GM19438 (cell line): ENCODE data around the gene MSANTD1.

Source experiments
- ATAC-seq: cut with Tn5 transposase; IDR thresholded peaks from one replicate; pipeline ENCODE4 v1.9.1; 2021; ENCODE audit warnings: low read depth; ENCODE audit not compliant: unreplicated experiment

The MSANTD1 gene

GRCh38 chr4:3286335-3287175, 37.6 kb downstream of the MSANTD1 start:
- ATAC-seq, result no peak

- no peak for ATAC-seq
These were observed 38.5 kb downstream of the MSANTD1 start for GRCh38 chr4:3287271-3287971.

- ATAC-seq, result no peak
These were observed 39.1 kb downstream of the MSANTD1 start for GRCh38 chr4:3287972-3288570.

DNA sequence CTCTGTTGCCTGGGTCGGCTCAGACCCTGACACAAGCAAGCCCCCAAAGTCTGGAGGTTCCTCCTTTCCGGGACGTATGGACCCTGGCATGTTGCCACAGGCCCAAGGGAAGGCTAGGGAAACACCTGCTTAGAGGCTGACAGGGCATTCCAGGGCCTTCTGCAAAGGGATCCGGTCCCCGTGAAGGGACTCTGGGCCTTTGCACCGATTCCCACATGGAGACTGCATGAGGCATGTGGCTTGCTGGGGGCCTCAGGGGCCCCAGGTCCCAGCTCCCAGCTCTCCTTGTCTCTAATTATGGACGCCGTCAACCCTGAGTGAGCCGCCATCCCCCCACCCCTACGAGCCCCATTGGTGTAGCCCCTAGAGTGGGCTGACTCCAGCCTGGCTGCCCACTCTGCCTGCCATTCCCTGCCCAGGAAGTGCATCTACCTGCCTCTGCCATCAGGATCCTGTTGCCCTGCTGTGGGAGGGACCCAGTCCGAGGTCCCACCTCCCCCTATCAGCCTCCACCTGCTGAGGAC, 39.7 kb downstream of the MSANTD1 start:
- ATAC-seq, result no peak

GRCh38 chr4:3290476-3290875, 41.5 kb downstream of the MSANTD1 start:
- no peak for ATAC-seq

GRCh38 chr4:3290889-3291321, 41.9 kb downstream of the MSANTD1 start:
- ATAC-seq, result no peak

GRCh38 chr4:3291411-3291968, 42.5 kb downstream of the MSANTD1 start:
- ATAC-seq, result no peak

GRCh38 chr4:3291969-3292570, 43.1 kb downstream of the MSANTD1 start:
- ATAC-seq, result peak; percentile 15

DNA sequence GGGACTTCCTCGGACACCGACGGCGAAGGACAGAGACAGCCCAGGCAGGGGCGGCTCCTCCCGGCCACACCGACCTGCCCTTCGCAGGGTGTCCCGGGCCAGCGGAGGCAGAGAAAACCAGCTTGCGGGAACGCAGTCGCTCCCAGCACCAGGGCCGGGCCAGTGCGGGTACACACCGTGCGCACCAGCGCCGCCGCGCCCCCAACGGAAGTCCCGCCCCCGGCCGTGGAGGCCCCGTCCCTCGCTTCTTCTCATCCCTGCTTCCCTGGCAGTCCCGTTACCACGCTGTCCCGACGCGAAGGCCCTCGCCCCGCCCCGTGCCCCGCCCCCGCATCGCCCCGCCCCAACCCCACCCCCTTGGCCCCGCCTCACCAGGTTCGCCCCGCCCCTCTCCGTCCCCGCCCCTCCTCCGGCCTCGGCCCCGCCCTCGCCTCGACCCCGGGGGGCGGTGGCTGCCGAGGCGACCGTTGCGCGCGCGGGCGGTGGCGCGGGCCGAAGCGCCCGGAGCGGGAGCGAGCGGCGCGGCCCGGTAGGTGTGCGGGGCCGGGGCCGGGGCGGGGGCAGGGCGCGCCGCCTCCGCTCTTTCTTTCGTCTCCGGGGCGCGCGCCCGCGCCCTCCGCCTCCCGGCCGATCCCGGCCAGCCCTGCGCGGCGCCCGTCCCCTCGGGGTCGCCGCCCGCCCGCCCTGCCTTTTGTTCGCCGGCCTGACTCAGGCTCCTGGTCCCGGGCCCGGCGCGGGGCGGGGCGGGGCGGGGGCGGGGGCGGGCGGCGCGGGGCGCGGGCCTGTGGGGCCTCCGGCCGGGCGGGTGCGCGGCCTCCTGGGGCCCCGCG, 43.8 kb downstream of the MSANTD1 start, which contains the start of gene RGS12:
Gene RGS12, plus strand, starts transcription at position 451 of the 830 bp plus-strand sequence. CDS start 23,150 bp downstream, outside the sequence.
- ATAC-seq, result peak; percentile 89

DNA sequence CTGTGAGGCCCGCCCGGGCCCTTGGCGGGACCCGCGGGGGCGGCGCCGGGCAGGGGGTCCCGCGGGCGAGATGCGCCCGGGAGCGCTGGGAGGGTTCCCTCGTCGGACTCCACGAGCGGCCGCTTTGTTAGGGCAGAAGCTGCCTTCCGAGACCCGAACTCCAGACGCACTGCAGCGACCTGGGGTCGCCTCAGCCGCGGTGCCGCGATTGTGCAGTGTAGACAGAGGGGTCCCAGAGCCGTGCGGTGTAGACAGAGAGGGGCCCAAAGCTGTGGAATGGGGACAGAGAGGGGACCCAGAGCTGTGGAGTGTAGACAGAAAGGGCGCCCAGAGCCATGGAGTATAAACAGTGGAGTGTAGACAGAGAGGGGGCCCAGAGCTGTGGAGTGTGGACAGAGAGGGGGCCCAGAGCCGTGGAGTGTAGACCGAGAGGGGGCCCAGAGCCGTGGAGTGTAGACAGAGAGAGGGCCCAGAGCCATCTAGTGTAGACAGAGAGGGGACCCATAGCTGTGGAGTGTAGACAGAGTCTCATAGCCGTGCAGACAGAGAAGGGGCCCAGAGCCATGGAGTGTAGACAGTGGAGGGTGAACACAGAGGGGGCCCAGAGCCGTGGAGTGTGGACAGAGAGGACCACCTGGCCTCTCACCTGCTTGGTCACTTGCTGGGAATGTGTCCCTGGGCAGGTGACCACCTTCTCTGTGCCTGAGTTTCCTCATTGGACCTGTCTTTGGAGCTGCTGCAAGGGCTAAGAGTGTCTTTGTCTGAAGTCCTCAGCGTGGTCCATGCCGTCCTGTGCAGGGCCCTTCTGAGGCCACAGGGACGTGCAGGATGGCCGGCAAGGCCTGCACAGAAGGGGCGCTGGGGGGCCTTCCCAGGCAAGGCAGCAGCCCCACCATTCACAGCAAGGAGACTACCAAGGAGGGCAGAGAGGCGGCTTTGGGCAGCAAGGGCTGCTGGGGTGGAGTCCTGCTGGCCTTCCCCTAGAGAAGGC, 44.7 kb downstream of the MSANTD1 start:
- no peak for ATAC-seq

GRCh38 chr4:3294401-3295241, 45.7 kb downstream of the MSANTD1 start:
- ATAC-seq, result no peak

- ATAC-seq, result no peak
These were observed 47.1 kb downstream of the MSANTD1 start for GRCh38 chr4:3295837-3296624.

DNA sequence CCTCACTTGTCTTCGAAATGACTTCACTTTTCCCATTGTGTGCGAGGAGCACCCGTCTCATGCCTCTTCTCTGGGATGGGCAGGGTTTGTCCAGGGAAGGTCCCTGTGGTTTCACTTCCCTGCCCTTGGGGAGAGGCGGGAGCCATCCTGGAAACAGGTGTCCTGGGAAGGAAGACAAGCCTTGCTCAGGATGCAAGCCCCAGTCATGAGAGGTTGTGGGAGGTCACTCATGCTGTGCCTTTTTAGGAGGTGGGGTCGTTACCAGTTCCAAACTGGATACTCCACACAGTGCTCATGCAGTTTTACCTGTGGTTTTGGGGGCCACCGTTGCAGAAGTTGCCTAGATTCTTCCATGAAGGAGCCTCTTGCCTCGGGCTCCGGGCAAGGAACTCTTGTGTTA, 47.7 kb downstream of the MSANTD1 start:
- ATAC-seq, result no peak

DNA sequence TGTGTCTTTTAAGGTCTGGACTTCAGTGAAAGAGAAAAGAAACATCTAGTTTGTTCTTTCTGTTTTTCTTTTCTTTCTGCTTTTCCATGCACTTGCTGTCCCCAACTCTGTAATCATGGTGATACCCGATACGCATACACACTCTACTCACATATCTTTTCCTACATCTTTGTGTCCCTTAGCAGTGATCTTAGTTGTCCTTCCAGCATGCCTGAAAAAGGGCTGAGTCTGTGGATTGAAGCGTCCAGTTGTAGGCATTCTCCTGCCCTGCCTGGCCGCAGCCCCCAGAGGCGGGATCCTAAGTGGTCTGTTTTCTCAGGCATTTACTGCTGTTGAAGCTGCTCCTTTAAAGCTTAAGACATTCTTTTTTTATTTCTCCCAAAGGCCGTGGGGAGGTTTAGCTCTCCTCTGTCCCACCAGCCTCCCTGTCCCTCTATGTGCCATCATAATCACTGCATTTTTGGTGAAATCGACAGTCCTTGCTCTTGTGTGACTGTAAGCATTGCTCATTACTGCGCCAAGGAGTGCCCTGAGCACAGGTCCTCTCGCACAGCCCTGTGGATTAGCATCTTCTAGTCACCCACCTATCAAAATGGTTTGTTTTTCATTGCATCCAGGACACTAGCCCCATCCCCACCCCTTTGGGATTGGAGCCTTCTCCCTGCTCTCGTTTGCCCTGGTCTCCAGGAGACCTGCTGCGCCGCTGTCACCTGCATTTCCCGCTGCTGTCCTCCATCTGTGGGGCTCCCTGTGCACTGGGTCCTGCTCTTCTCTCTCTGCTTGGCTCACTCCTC, 48.3 kb downstream of the MSANTD1 start:
- ATAC-seq, result no peak

DNA sequence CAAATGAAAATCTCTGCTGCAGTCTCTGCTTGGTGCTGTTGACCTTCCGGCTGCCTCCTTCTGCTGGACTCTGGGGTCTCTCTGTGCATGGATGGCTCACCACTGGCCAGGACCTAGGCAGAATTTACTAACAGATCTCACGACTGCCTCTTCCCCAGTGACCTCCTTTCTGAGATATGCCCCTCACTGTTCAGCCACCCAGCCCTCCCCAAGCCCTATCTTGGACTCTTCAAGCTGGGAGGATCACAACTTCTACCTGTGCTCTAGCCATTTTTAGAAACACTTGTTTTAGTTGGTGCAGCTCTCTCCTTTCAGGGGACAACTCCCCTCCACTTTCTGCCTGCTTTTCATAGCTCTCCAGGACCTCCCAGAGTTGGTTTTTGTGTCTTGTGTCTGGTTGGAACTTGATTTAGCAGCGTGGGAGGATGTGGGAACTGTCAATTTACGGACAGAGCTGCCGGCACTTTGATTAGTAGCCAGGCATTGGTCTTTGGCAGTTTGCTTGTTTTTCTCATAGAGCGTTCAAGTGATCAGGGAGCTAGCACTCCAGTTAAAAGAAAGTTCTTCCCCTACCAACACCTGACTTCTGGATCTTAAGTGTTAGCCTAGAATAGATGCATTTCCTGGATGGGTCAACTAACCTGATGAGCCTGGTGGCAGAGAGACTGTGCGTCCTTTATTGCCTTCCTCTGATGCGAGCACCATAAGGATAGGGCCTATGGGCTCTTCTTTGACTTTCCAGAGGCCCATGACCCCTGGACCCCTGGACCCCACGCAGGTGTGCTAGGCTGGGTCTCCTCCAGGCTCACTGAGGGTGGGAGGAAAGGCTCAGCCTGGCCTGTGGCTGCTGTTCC, 50.4 kb downstream of the MSANTD1 start:
- ATAC-seq, result no peak
